K562 (cell line): Measurements from ENCODE around the gene SLC26A6. TPM values are rescaled to one million over a fixed set of nuclear protein-coding genes. Genes with fewer than 3 reads are reported as not detected.
A peak's percentile ranks its signal among the peaks of the same experiment; 100 is the strongest.

Experiments
- CREB1 ChIP-seq, 2 experiments: sonication (generic) in 1 of 2; formaldehyde crosslinking in 1 of 2; IDR thresholded peaks; 2 replicates each; pipeline versions ENCODE4 v1.6.1 to v1.8.0; 2012 to 2022; ENCODE audit warnings: inconsistent platforms in 1 of 2, mild to moderate bottlenecking in 1 of 2, missing genetic modification reagents in 1 of 2, moderate library complexity in 1 of 2
- DACH1 ChIP-seq: fragments of 450-650 bp; IDR thresholded peaks from 2 replicates; pipeline ENCODE4 v1.6.1; 2018; ENCODE audit not compliant: partially characterized antibody
- FOXJ2 ChIP-seq: fragments of 200-800 bp; sonication (Bioruptor generic); IDR thresholded peaks from 2 replicates; pipeline ENCODE4 v1.6.1; 2016; ENCODE audit warnings: missing genetic modification characterization, missing compliant biosample characterization
- FOXK1 ChIP-seq: sonication (generic); formaldehyde crosslinking; IDR thresholded peaks from 2 replicates; pipeline ENCODE4 v1.8.0; 2022; ENCODE audit warnings: missing genetic modification reagents, mild to moderate bottlenecking, borderline replicate concordance
- IRF2 ChIP-seq: sonication (generic); formaldehyde crosslinking; IDR thresholded peaks from 2 replicates; pipeline ENCODE4 v1.8.1; 2022; ENCODE audit warnings: mild to moderate bottlenecking, missing genetic modification reagents
- MCM5 ChIP-seq: fragments of 450-650 bp; IDR thresholded peaks from 2 replicates; pipeline ENCODE4 v1.6.1; 2016; ENCODE audit warnings: low read depth
- NR2C2 ChIP-seq, 2 experiments: fragments of 200-800 bp in 1 of 2; sonication (Bioruptor generic) in 1 of 2; sonication (generic) in 1 of 2; formaldehyde crosslinking in 1 of 2; IDR thresholded peaks; 2 replicates each; pipeline versions ENCODE4 v1.6.1 to v1.8.0; 2016 to 2022; ENCODE audit warnings: mild to moderate bottlenecking in 1 of 2, missing compliant biosample characterization in 1 of 2, missing genetic modification characterization in 1 of 2, missing genetic modification reagents in 1 of 2
- NR2F6 ChIP-seq: fragments of 450-650 bp; formaldehyde crosslinking; IDR thresholded peaks from 2 replicates; pipeline ENCODE4 v1.4.0; 2020; ENCODE audit warnings: mild to moderate bottlenecking
- NR4A1 ChIP-seq, 2 experiments: fragments of 250-450 bp in 1 of 2; fragments of 450-650 bp in 1 of 2; sonication (Bioruptor Pico) in 1 of 2; IDR thresholded peaks; 2 replicates each; pipeline versions ENCODE4 v1.4.0 to v1.6.1; 2016 to 2020; ENCODE audit warnings: mild to moderate bottlenecking in 2 of 2, missing compliant biosample characterization in 1 of 2, missing genetic modification characterization in 1 of 2, moderate library complexity in 1 of 2
- PCBP1 ChIP-seq: fragments of 200-400 bp; formaldehyde crosslinking; IDR thresholded peaks from 2 replicates; pipeline ENCODE4 v1.6.1; 2018; ENCODE audit warnings: mild to moderate bottlenecking, low read depth, low read length; ENCODE audit not compliant: poor library complexity, severe bottlenecking
- POLR2B ChIP-seq: fragments of 450-650 bp; IDR thresholded peaks from 2 replicates; pipeline ENCODE4 v1.6.1; 2018; ENCODE audit warnings: low read depth; ENCODE audit not compliant: partially characterized antibody
- POLR2G ChIP-seq: fragments of 200-400 bp; formaldehyde crosslinking; IDR thresholded peaks from 2 replicates; pipeline ENCODE4 v1.6.1; 2017; ENCODE audit warnings: low read depth, mild to moderate bottlenecking, antibody characterized with exemption, low read length, moderate library complexity
- PRPF4 ChIP-seq: fragments of 200-400 bp; formaldehyde crosslinking; IDR thresholded peaks from one replicate; pipeline ENCODE4 v1.6.1; 2017; ENCODE audit warnings: low read length, low read depth, mild to moderate bottlenecking; ENCODE audit not compliant: insufficient read depth, poor library complexity, severe bottlenecking
- PTBP1 ChIP-seq: fragments of 200-400 bp; formaldehyde crosslinking; IDR thresholded peaks from 2 replicates; pipeline ENCODE4 v1.6.1; 2017; ENCODE audit warnings: low read depth, low read length
- PURB ChIP-seq: sonication (generic); formaldehyde crosslinking; IDR thresholded peaks from 2 replicates; pipeline ENCODE4 v1.9.0; 2021; ENCODE audit warnings: low read depth, mild to moderate bottlenecking, missing genetic modification reagents
- RBBP5 ChIP-seq: fragments of 200-600 bp; sonication (generic); IDR thresholded peaks from 2 replicates; pipeline ENCODE4 v1.6.1; 2012; ENCODE audit warnings: borderline replicate concordance, mild to moderate bottlenecking, low read length, control low read depth, inconsistent platforms; ENCODE audit not compliant: insufficient read depth, poor library complexity, severe bottlenecking
- SMARCB1 ChIP-seq: IDR thresholded peaks from 2 replicates; pipeline ENCODE4 v1.6.1; 2011; ENCODE audit warnings: improper control_type of control experiment, low read depth; ENCODE audit not compliant: insufficient read length
- TAF1 ChIP-seq: IDR thresholded peaks from 2 replicates; pipeline ENCODE4 v1.6.1; 2011; ENCODE audit warnings: mild to moderate bottlenecking, low read length, moderate library complexity; ENCODE audit not compliant: insufficient read depth, control insufficient read depth, severe bottlenecking; ENCODE audit errors: extremely low read depth
- TAF15 ChIP-seq: fragments of 200-400 bp; formaldehyde crosslinking; IDR thresholded peaks from 2 replicates; pipeline ENCODE4 v1.6.1; 2017; ENCODE audit warnings: mild to moderate bottlenecking, low read depth, low read length, moderate library complexity
- XRCC5 ChIP-seq: fragments of 200-400 bp; formaldehyde crosslinking; IDR thresholded peaks from 2 replicates; pipeline ENCODE4 v1.6.1; 2017; ENCODE audit warnings: low read depth, mild to moderate bottlenecking, low read length
- ZBTB17 ChIP-seq: fragments of 450-650 bp; formaldehyde crosslinking; IDR thresholded peaks from 2 replicates; pipeline ENCODE4 v1.4.0; 2020; ENCODE audit warnings: mild to moderate bottlenecking
- ZNF140 ChIP-seq: fragments of 250-450 bp; sonication (Bioruptor Pico); IDR thresholded peaks from 2 replicates; pipeline ENCODE4 v1.8.0; 2021; ENCODE audit warnings: moderate library complexity, mild to moderate bottlenecking, inconsistent platforms
- ZNF3 ChIP-seq: fragments of 250-450 bp; sonication (Bioruptor Pico); IDR thresholded peaks from 2 replicates; pipeline ENCODE4 v1.5.0; 2021; ENCODE audit warnings: mild to moderate bottlenecking, moderate library complexity
- polyA plus RNA-seq, 8 experiments: library from polyadenylated mRNA; depleted of rRNA in 4 of 8; stranded (reverse) in 5 of 8; unstranded in 3 of 8; fragments of >200 nt; fragmentation: Nextera tagmentation in 2 of 8; fragmentation: Illumina TruSeq in 1 of 8; extraction: Ambion mirVana in 2 of 8; extraction: Trizol in 1 of 8; gene quantifications; 2 replicates each; pipeline versions ENCODE4 v1.2.1 to v1.2.3, GENCODE V29; 2011 to 2014; ENCODE audit warnings: inconsistent platforms in 1 of 8, missing spikeins in 1 of 8
- total RNA-seq, 7 experiments: library from RNA; depleted of rRNA in 6 of 7; stranded (reverse); fragments of >200 nt in 6 of 7; fragmentation: Illumina TruSeq in 2 of 7; extraction: Trizol in 2 of 7; gene quantifications; 2 replicates each; pipeline versions ENCODE4 v1.2.1 to v1.2.3, GENCODE V29; 2011 to 2021; ENCODE audit warnings: low replicate concordance in 1 of 7
- TF ChIP-seq, protein P1 (sequence below): sonication (generic); formaldehyde crosslinking; IDR thresholded peaks from 2 replicates; pipeline ENCODE4 v1.8.0; 2022; ENCODE audit warnings: mild to moderate bottlenecking, low read depth, missing genetic modification reagents
- TF ChIP-seq, protein P2 (sequence below): fragments of 250-450 bp; sonication (Bioruptor Pico); IDR thresholded peaks from 2 replicates; pipeline ENCODE4 v1.5.0; 2020; ENCODE audit warnings: mild to moderate bottlenecking, borderline replicate concordance

The SLC26A6 gene
- total and polyA plus RNA-seq, 9 of the 15 experiments (the other 6 are each of a cell fraction or from before 2014, with no cell fraction given) = 2.1 to 27.2 (median 14.8) TPM

DNA sequence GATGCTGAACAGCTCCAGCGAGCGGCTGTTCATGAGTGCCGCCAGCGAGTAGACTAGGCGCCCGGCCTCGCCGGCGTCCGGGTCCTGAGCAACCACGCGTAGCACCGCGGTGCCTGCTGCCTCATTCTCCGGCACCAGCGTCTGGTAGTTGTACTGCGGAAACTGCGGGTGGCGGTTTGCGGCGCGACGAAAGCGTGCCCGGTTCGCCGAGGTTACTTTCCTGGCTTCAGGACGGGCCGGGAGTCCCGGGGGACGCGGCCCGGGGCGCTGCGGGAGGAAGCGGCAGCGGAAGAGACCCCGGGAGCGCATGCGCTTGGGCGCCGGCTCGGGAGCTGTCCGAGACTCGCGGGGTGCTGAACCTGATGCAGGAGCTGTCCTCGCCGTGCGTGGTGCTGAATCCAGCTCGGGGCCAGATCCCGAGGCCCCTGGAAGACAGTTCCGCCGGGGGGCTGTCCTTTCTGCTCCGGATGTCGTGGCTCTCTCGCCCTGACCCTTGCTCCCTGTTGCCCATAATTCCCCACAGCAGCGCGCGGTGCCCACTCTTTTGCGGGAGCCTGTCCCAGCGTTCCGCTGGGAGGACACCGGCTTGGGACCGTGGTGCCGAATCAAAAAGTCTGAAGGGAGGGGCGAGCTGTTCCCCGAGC lies 26.4 kb upstream of the SLC26A6 start (continued):
- TF ChIP-seq XRCC5 (0 out of 2 replicates have a peak, but pooled peaks have one; percentile 64), NR2C2 (CRISPR knock-in tag; IDR thresholded peaks at IDR 0.05) (peak; percentile 94), NR2C2 (tag; IDR thresholded peaks at IDR 0.05) (no peak), MCM5 (no peak), NR4A1 (CRISPR knock-in tag; IDR thresholded peaks at IDR 0.05) (no peak), NR4A1 (tag; IDR thresholded peaks at IDR 0.05) (peak; percentile 33; the same call in 1 of the 2 replicates), PRPF4 (no peak), RBBP5 (no peak), IRF2 (CRISPR knock-in tag) (peak; percentile 97), NR2F6 (CRISPR knock-in tag) (no peak), FOXJ2 (tag) (peak; percentile 41; the same call in 1 of the 2 replicates), SMARCB1 (no peak), TAF1 (no peak), FOXK1 (CRISPR knock-in tag) (peak; percentile 99), POLR2G (peak; percentile 41; the same call in 1 of the 2 replicates), ZBTB17 (CRISPR knock-in tag) (0 out of 2 replicates have a peak, but pooled peaks have one; percentile 39), PURB (CRISPR knock-in tag) (no peak), PCBP1 (no peak), ZNF3 (CRISPR knock-in tag) (no peak), POLR2B (no peak), ZNF140 (CRISPR knock-in tag) (no peak), CREB1 (IDR thresholded peaks at IDR 0.05) (no peak), CREB1 (CRISPR knock-in tag; IDR thresholded peaks at IDR 0.05) (peak; percentile 87), DACH1 (no peak), PTBP1 (no peak), TAF15 (no peak)
- TF ChIP-seq, protein P1, sequence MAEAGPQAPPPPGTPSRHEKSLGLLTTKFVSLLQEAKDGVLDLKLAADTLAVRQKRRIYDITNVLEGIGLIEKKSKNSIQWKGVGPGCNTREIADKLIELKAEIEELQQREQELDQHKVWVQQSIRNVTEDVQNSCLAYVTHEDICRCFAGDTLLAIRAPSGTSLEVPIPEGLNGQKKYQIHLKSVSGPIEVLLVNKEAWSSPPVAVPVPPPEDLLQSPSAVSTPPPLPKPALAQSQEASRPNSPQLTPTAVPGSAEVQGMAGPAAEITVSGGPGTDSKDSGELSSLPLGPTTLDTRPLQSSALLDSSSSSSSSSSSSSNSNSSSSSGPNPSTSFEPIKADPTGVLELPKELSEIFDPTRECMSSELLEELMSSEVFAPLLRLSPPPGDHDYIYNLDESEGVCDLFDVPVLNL = peak; percentile 95
- TF ChIP-seq, protein P2, sequence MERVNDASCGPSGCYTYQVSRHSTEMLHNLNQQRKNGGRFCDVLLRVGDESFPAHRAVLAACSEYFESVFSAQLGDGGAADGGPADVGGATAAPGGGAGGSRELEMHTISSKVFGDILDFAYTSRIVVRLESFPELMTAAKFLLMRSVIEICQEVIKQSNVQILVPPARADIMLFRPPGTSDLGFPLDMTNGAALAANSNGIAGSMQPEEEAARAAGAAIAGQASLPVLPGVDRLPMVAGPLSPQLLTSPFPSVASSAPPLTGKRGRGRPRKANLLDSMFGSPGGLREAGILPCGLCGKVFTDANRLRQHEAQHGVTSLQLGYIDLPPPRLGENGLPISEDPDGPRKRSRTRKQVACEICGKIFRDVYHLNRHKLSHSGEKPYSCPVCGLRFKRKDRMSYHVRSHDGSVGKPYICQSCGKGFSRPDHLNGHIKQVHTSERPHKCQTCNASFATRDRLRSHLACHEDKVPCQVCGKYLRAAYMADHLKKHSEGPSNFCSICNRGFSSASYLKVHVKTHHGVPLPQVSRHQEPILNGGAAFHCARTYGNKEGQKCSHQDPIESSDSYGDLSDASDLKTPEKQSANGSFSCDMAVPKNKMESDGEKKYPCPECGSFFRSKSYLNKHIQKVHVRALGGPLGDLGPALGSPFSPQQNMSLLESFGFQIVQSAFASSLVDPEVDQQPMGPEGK (CRISPR knock-in tag) = no peak
